Dendritic cell treated with granulocyte-macrophage colony-stimulating factor and Interleukin-4, amounts not matched to agents 40 ng/mL and 50 ng/mL, for 4 days (primary cell): ENCODE results near the gene SLPI.

Experiments
- H3K27ac Mint-ChIP-seq: one replicate; pipeline ENCODE4 v1.8.0; 2022; ENCODE audit warnings: mild to moderate bottlenecking, mixed read lengths
- H3K27me3 Mint-ChIP-seq: one replicate; pipeline ENCODE4 v1.8.0; 2022; ENCODE audit warnings: mild to moderate bottlenecking, mixed read lengths
- H3K36me3 Mint-ChIP-seq: one replicate; pipeline ENCODE4 v1.8.0; 2022; ENCODE audit warnings: low read depth, mixed read lengths
- H3K4me1 Mint-ChIP-seq: one replicate; pipeline ENCODE4 v1.8.0; 2022; ENCODE audit warnings: low read depth, mixed read lengths
- H3K4me3 Mint-ChIP-seq: one replicate; pipeline ENCODE4 v1.8.0; 2022; ENCODE audit warnings: mild to moderate bottlenecking, moderate library complexity, mixed read lengths
- H3K9me3 Mint-ChIP-seq: one replicate; pipeline ENCODE4 v1.8.0; 2022; ENCODE audit warnings: mixed read lengths
- intact Hi-C: fragments of 100-400 bp; cut with micrococcal nuclease; formaldehyde crosslinking; loops from one replicate; pipeline ENCODE4 v1.15.0; 2022

SLPI gene

DNA sequence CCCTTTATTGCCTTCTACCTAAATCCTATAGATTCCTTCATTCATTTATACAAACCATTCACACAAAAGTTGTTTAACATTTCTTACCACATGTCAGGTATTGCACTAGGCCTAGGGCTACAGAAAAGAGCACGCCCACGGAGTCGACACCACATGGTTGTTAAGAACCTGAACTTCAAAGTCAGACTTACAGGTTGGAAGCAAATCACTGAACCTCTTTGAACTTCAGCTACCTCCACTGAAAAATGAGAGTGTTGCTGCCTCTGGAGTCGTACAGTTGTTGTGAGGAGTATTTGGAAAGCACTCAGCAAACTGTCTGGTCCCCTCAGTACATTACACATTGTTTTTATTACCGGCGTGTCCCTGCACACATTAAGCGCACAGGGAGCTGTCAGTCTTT is 3.3 kb upstream of the SLPI start:
- no peaks in the 10 kb centered on the region for H3K9me3 Mint-ChIP-seq
- intact Hi-C loops, result no loop called here
- no peak overlapping the region for H3K27ac Mint-ChIP-seq
- H3K27me3 Mint-ChIP-seq, result peaks cover 2% of the 10 kb centered on the region
- no peak overlapping the region for H3K4me3 Mint-ChIP-seq
- peaks cover 31% of the 10 kb centered on the region for H3K4me1 Mint-ChIP-seq
- H3K36me3 Mint-ChIP-seq, result no peaks in the 10 kb centered on the region

DNA sequence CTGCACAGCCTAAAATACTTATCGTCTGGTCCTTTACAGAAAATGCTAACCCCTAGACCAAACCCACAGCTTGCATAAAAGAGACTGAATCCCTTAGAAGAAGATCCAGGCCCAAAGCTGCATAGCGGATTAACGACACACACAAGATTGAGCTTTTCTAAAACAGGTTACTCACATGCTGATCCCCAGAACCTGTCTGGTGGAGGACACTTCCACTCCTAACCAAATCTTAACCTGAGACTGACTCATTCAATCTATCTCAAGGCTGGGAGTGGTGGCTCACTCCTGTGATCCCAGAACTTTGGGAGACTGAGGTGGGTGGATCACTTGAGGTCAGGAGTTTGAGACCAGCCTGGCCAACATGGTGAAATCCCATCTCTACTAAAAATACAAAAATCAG is 2.8 kb upstream of the SLPI start:
- Mint-ChIP-seq H3K4me3 (no peak overlapping the region), H3K27me3 (no peaks in the 10 kb centered on the region), H3K36me3 (no peaks in the 10 kb centered on the region), H3K27ac (no peak overlapping the region), H3K9me3 (no peaks in the 10 kb centered on the region), H3K4me1 (peaks cover 33% of the 10 kb centered on the region)
- intact Hi-C loops, result no loop called here

DNA sequence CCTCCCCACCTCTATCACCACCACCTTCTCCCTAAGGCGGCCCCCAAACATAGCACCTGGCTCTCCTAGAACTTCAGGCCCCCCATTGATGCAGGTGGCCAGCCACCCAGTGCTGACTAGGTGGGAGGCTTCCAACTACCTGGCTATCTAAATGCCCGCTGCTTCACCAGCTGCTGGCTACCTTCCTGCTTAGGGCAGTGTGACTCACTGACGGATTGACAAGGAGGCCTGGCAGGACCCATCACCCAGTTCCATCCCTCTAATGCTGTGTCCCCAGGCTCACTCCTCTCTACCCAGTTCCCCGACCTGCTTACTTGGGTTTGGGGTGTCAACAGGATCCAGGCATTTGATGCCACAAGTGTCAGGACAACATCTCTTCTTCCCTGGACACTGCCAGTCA is 1.1 kb downstream of the SLPI start:
- no peak overlapping the region for H3K4me3 Mint-ChIP-seq
- no peaks in the 10 kb centered on the region for H3K27me3 Mint-ChIP-seq
- no peaks in the 10 kb centered on the region for H3K36me3 Mint-ChIP-seq
- intact Hi-C loops, result no loop called here
- no peaks in the 10 kb centered on the region for H3K9me3 Mint-ChIP-seq
- H3K4me1 Mint-ChIP-seq, result peaks cover 36% of the 10 kb centered on the region
- H3K27ac Mint-ChIP-seq, result no peak overlapping the region

DNA sequence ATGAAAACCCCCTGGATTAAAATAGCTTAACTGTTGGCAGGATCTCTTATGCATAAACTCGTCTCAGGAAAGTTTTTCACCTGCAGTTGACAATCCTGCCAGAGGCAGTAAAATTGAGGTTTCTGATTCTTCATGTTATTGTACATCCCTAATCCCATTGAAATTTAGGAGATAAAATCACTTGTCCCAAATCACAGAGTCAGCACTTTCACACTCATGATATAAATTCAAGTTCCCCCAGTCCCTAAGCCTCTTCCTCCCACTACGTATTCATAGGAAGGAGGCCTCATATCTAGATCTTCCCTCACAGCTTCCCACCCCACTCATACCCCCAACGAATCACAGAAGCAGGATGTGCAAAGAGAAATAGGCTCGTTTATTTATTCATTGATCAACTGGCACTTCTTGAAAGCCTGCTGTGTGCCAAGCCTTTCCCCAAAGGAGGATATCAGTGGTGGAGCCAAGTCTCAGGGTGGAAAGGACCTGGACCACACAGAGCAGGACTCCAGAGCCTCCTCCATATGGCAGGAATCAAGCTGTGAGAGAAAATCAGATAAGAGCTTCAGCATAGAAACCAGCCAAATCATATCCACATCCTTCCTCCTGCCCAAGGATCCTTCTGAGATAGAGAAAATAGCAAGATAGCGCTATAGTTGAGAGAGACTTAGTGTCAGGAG is 2.3 kb downstream of the SLPI start:
- H3K9me3 Mint-ChIP-seq, result no peaks in the 10 kb centered on the region
- H3K4me1 Mint-ChIP-seq, result peaks cover 36% of the 10 kb centered on the region
- no peaks in the 10 kb centered on the region for H3K27me3 Mint-ChIP-seq
- intact Hi-C loops, result no loop called here
- H3K4me3 Mint-ChIP-seq, result no peak overlapping the region
- H3K27ac Mint-ChIP-seq, result no peak overlapping the region
- no peaks in the 10 kb centered on the region for H3K36me3 Mint-ChIP-seq

DNA sequence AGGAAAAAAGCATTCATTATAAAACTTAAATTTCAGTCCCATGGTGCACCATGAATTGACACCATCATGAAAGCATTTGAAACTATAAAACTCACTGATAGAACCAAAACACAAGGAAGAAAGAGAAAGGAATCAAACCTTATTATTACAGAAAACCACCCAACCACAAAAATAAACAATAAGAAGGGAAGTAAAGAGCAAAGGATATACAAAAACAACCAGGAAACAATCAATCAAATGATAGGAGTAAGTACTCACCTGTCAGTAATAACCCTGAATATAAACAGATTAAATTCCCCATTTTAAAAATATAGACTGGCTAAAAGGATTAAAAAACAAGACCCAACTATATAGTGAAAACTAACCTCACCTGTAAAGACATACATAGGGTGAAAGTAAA is 5.8 kb downstream of the SLPI start:
- intact Hi-C loops, result no loop called here
- peaks cover 2% of the 10 kb centered on the region for H3K27me3 Mint-ChIP-seq
- H3K9me3 Mint-ChIP-seq, result no peaks in the 10 kb centered on the region
- H3K4me3 Mint-ChIP-seq, result no peak overlapping the region
- H3K27ac Mint-ChIP-seq, result no peak overlapping the region
- H3K4me1 Mint-ChIP-seq, result peaks cover 18% of the 10 kb centered on the region
- H3K36me3 Mint-ChIP-seq, result no peaks in the 10 kb centered on the region

DNA sequence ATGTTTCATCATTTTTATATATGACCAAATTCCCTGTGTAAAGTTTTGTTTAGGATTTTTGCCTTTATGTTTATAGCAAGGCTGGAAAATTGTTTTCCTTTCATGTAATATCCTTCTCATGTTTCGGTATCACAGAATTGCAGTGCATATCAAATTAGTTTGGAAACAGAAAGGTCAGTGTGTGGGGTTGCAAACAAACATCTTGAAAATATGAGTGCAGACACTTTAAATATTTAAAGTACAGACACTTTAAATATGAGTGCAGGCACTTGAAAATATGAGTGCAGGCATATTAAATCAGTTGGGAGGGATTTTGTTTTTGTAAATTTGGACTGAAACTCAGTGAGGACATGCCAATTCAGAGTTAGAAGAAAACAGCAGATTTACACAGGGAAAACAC is 6.5 kb downstream of the SLPI start:
- Mint-ChIP-seq H3K4me3 (no peak overlapping the region), H3K9me3 (no peaks in the 10 kb centered on the region)

DNA sequence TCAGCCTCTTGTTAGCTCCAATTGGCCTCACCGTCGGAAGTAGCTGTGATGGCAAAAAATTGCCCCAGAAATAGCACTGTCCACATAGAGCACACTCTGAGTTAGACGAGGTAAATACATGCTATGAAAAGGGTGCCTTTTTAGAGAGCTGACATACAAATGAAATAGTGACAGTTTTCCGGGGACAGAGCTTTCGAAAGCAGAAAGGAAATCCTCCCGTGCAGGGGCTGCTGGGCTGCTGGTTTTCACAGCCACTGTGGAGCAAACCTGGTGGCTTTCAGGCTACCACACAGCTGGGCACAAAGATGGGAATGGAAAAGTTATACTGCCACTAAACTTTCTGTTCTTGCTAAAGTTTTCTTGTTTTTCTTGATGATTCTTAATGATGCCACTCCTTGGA is 8.3 kb downstream of the SLPI start:
- H3K27ac Mint-ChIP-seq, result no peak overlapping the region
- H3K9me3 Mint-ChIP-seq, result no peaks in the 10 kb centered on the region
- intact Hi-C loops, result no loop called here
- H3K27me3 Mint-ChIP-seq, result peaks cover 6% of the 10 kb centered on the region
- H3K4me1 Mint-ChIP-seq, result peaks cover 6% of the 10 kb centered on the region
- no peaks in the 10 kb centered on the region for H3K36me3 Mint-ChIP-seq
- H3K4me3 Mint-ChIP-seq, result no peak overlapping the region

More for the DNA sequence above, 6.5 kb downstream of the SLPI start:
- peaks cover 11% of the 10 kb centered on the region for H3K4me1 Mint-ChIP-seq
- no peaks in the 10 kb centered on the region for H3K36me3 Mint-ChIP-seq
- H3K27ac Mint-ChIP-seq, result no peak overlapping the region
- H3K27me3 Mint-ChIP-seq, result peaks cover 2% of the 10 kb centered on the region
- intact Hi-C loops, result no loop called here

DNA sequence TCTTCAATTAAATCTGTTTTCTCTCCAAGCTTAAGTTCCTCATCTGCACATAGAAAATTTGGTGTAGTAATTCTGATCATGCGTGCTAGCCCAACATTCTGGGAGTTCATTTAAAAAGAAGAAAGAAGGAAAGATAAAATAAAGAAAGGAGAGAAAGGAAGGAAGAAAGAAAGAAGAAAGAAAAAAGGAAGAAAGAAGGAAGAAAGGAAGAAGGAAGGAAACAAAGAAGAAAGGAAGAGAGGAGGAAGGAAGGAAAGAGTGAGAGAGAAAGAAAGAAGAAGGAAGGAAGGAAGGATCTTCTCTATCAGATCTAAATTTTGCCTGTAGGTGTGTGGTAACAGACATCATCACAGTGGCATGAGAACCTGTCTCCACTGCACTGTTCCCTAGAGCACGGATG is 16.2 kb downstream of the SLPI start:
- no peaks in the 10 kb centered on the region for H3K9me3 Mint-ChIP-seq
- H3K4me1 Mint-ChIP-seq, result no peaks in the 10 kb centered on the region
- peaks cover 21% of the 10 kb centered on the region for H3K27me3 Mint-ChIP-seq
- H3K4me3 Mint-ChIP-seq, result no peak overlapping the region
- intact Hi-C loops, result no loop called here
- H3K27ac Mint-ChIP-seq, result no peak overlapping the region
- H3K36me3 Mint-ChIP-seq, result no peaks in the 10 kb centered on the region

DNA sequence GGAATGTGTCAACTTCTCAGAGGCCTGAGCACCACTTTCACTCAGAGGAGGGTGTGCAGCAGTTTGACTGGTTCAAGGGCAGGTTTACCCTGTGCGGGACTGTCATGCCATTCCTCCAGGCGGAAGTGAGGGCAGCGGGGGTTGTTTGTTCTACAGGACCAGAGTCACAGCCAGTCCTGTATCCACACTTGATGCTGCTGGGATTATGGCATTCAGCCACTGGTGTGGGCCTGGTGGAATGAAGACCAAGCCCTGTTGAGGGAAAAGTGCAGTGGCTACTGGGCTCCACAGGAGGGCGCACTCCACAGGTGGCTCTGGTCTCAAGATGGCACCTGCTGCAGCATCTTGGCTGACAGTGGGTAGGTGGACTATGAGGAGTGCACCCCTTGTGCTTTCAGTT is 18.4 kb downstream of the SLPI start:
- Mint-ChIP-seq H3K36me3 (no peaks in the 10 kb centered on the region), H3K27ac (no peak overlapping the region), H3K4me3 (no peak overlapping the region), H3K9me3 (no peaks in the 10 kb centered on the region), H3K4me1 (no peaks in the 10 kb centered on the region), H3K27me3 (peaks cover 28% of the 10 kb centered on the region)
- intact Hi-C loops, result no loop called here

DNA sequence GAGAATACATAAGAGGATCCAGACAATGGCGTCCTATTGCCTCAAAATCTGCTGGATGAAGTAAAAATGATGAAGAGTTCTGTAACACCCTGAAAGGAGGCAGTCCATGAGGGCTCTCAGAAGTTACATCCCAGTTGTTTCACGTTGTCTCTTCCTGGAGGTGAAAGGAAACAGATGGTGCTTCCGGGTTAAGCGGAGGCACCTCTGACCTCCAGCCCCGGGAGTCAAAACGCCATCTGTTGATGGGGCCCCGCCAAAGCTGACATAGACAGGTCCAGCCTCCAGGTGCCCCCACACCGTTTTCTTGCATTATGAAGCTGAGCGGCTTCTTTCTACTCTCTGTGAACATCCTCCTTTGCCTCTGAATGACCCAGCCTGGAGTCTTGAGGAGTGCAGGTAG is 23.7 kb downstream of the SLPI start:
- no peaks in the 10 kb centered on the region for H3K9me3 Mint-ChIP-seq
- no peak overlapping the region for H3K27ac Mint-ChIP-seq
- H3K4me3 Mint-ChIP-seq, result no peak overlapping the region
- intact Hi-C loops, result no loop called here
- H3K27me3 Mint-ChIP-seq, result peaks cover 32% of the 10 kb centered on the region
- no peaks in the 10 kb centered on the region for H3K4me1 Mint-ChIP-seq
- H3K36me3 Mint-ChIP-seq, result no peaks in the 10 kb centered on the region

DNA sequence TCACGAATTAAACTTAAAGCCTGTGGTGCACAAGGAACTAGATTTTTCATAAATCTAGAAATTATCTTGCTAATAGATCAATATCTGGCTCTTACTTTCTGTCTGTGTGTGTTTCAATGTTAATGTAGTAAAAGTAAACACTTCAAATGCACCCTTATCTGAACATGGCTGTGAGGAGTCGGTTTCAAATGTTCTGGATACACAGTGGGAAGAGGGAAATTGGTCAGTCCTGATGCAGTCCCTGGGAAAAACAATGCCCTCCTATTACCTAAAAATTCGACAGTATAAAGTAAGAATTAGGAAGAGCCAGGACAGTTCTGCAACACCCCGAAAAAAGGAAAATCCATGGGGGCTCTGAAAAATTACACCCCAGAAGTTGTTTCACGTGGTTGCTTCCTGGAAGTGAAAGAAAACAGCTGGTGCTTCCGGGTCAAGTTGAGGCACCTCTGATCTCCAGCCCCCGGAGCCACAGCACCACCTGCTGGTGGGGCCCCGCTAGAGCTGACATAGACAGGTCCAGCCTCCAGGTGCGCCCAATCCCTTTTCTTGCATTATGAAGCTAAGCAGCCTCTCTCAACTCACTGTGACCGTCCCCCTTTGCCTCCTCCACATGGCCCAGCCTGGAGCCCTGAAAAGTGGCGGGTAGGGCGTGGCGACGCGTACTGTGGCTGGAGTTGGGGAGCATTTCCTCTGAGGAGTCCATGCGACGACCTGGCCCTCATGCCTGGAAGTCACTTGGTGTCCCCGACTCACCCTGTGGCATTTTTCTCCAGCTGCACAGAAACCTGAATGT is 24.9 kb downstream of the SLPI start:
- Mint-ChIP-seq H3K4me1 (no peaks in the 10 kb centered on the region), H3K27ac (no peak overlapping the region), H3K36me3 (no peaks in the 10 kb centered on the region), H3K4me3 (no peak overlapping the region), H3K9me3 (no peaks in the 10 kb centered on the region), H3K27me3 (peaks cover 37% of the 10 kb centered on the region)
- intact Hi-C loops, result loop anchor here (2.0 kb wide), 1 partner anchor 93 kb away; no protein-coding TSS in a partner anchor

DNA sequence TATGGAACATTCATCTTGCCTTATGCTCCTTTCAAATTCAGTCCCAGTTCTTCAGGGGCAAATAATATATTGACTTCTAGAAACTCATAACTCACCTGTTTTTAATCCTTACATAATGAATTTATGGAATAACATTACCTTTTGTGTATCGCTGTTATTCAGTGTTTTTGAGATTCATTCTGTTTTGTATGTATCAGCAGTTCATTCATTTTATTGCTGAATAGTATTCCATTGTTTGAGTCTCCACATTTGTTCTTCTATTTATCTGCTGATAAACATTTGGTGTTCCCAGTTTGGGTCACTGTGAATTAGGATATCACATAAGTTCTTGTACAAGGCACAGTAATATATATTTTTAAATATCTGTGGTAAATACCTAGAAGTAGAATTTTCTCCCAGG is 28.1 kb downstream of the SLPI start:
- H3K27me3 Mint-ChIP-seq, result peaks cover 28% of the 10 kb centered on the region
- intact Hi-C loops, result no loop called here
- no peaks in the 10 kb centered on the region for H3K9me3 Mint-ChIP-seq

DNA sequence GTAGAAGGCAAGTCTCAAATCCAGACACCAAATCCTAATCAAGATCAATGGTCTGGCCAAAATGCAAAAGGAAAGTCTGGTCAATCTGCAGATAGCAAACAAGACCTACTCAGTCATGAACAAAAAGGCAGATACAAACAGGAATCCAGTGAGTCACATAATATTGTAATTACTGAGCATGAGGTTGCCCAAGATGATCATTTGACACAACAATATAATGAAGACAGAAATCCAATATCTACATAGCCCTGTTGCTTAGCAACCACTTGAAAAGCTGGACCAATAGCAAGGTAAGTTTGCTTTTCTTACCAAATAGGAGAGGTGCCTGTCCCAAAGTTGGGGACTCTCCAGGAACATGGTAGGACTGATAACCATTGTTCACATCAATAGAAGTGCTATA is 31.2 kb downstream of the SLPI start:
- no peak overlapping the region for H3K4me3 Mint-ChIP-seq
- peaks cover 34% of the 10 kb centered on the region for H3K27me3 Mint-ChIP-seq
- intact Hi-C loops, result no loop called here
- H3K9me3 Mint-ChIP-seq, result no peaks in the 10 kb centered on the region
- no peaks in the 10 kb centered on the region for H3K4me1 Mint-ChIP-seq
- H3K27ac Mint-ChIP-seq, result no peak overlapping the region
- H3K36me3 Mint-ChIP-seq, result no peaks in the 10 kb centered on the region

More for the DNA sequence above, 28.1 kb downstream of the SLPI start:
- no peaks in the 10 kb centered on the region for H3K36me3 Mint-ChIP-seq
- H3K27ac Mint-ChIP-seq, result no peak overlapping the region
- no peaks in the 10 kb centered on the region for H3K4me1 Mint-ChIP-seq
- H3K4me3 Mint-ChIP-seq, result no peak overlapping the region

DNA sequence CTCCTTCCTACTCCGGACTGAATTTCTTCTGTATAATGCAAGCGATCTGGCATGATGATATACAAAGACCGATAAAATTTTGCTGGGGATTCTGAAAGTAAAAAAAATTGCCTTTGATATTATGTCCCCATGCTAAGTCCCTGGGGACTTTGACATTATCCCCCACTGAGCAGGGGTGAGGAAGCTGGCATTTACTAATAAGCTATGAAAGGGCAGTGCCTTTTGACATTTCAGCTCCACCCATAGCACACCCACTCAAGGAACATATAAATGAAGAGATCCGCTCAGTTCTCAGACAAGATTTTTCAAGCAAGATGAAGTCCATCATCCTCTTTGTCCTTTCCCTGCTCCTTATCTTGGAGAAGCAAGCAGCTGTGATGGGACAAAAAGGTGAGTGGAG is 33.3 kb downstream of the SLPI start, which contains the start of gene SEMG2:
TSS of gene SEMG2 (plus strand) at position 298 of the 400 bp plus-strand sequence. CDS start at position 315, 17 bp downstream.
- Mint-ChIP-seq H3K36me3 (no peaks in the 10 kb centered on the region), H3K9me3 (no peaks in the 10 kb centered on the region), H3K27me3 (peaks cover 34% of the 10 kb centered on the region), H3K27ac (no peak within 1 kb of the TSS), H3K4me1 (no peaks in the 10 kb centered on the region), H3K4me3 (no peak within 1 kb of the TSS)
- intact Hi-C loops, result no loop called here
